HG03103 (cell line): Measurements from ENCODE around the gene CP.
A peak's percentile ranks its signal among the peaks of the same experiment; 100 is the strongest.

Experiments
- ATAC-seq: cut with Tn5 transposase; IDR thresholded peaks from one replicate; pipeline ENCODE4 v1.9.1; 2021; ENCODE audit warnings: low read depth; ENCODE audit not compliant: unreplicated experiment

Gene CP

GRCh38 chr3:149129326-149130205 is 92.1 kb downstream of the CP start, which contains the start of gene HPS3:
Gene HPS3 (plus strand): TSS chr3:149129638. CDS start chr3:149129724, 86 bp downstream.
- ATAC-seq: peak; percentile 90

GRCh38 chr3:149128821-149129220 is 92.8 kb downstream of the CP start:
- no peak for ATAC-seq

DNA sequence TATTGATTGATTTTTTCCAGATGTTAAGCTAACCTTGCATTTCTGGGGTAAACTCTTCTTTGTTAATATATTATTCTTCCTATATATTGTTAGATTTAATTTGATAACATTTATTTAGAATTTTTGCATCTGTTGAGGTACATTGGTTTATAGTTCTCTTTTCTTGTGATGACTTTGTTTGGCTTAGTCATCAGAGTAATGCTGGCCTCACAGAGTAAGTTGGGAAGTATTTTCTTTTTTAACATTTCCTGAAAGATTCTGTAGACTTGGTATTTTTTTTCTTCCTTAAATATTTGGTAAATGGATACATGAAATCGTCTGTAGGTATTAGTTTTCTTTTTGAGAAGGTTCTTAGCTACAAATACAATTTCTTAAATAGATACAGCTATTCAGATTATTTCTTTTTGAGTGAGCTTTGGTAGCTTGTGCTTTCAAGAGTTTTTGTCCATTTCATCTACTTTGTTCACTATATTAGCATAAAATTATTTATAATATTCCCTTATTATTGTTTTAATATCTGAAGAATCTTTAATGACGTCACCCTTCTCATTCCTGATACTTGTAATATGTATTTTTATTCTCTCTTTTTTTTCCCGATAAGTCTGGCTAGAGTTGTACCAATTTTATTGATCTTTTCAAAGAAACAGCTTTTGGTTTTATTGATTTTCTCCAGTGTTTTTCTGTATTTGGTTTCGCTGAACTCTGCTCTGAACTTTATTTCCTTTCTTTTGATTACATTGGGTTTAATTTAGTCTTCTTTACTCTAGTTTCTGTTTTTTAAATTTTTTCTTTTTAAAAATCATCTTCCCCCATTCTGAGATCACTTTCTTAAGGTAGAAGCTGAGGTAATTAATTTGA is 98.7 kb downstream of the CP start:
- no peak for ATAC-seq
